ENCODE measurements around the gene PRPF6.

GRCh38 chr20:64067005-64067632 is 86.2 kb downstream of the PRPF6 start:
- TF ChIP-seq EZH2 (IDR thresholded peaks at IDR 0.05; ENCODE audit: low read depth) (no peak), CTCF (conservative IDR thresholded peaks at IDR 0.05) (no peak)

Data from PC-9 (cell line).